Fibroblast of villous mesenchyme (primary cell): ENCODE data around the gene ARHGEF4. TPM values are rescaled to one million over a fixed set of nuclear protein-coding genes. Genes with fewer than 3 reads are reported as not detected.

Experiments used
- DNase-seq: peaks from one replicate; pipeline ENCODE4 v3.0.0-alpha.2; 2010; ENCODE audit warnings: low read depth
- H3K4me3 ChIP-seq: 2 replicates; pipeline ENCODE4 v1.5.1; 2011; ENCODE audit warnings: low read depth, mild to moderate bottlenecking, low read length
- CTCF ChIP-seq: IDR thresholded peaks from 2 replicates; pipeline ENCODE4 v1.5.1; 2012; ENCODE audit warnings: low read depth, mild to moderate bottlenecking, low read length; ENCODE audit not compliant: insufficient read depth
- total RNA-seq: library from RNA; depleted of rRNA; stranded (reverse); fragments of >200 nt; gene quantifications from 2 replicates; pipeline ENCODE4 v1.2.3, GENCODE V29; 2012

Gene ARHGEF4
- total RNA-seq, 1 donor: 0.86 TPM

- no peak overlapping the region for H3K4me3 ChIP-seq
- TF ChIP-seq CTCF: no peak
- DNase-seq: no peak
Observed at GRCh38 chr2:130851624-130852382, 15.1 kb downstream of the ARHGEF4 start.

GRCh38 chr2:130852521-130853115 is 15.9 kb downstream of the ARHGEF4 start:
- TF ChIP-seq CTCF: no peak
- H3K4me3 ChIP-seq: no peak overlapping the region
- no peak for DNase-seq

- no peak for TF ChIP-seq CTCF
- DNase-seq: no peak
- no peak overlapping the region for H3K4me3 ChIP-seq
Observed at GRCh38 chr2:130853391-130853790, 16.7 kb downstream of the ARHGEF4 start.

- H3K4me3 ChIP-seq: no peak overlapping the region
- DNase-seq: no peak
Observed at GRCh38 chr2:130854301-130854700, 17.6 kb downstream of the ARHGEF4 start.

GRCh38 chr2:130864830-130865800 is 28.4 kb downstream of the ARHGEF4 start:
- DNase-seq: peak; percentile 87
- no peak for TF ChIP-seq CTCF
- no peak overlapping the region for H3K4me3 ChIP-seq

More at GRCh38 chr2:130854301-130854700, 17.6 kb downstream of the ARHGEF4 start:
- TF ChIP-seq CTCF: no peak

GRCh38 chr2:130869441-130870160 is 32.9 kb downstream of the ARHGEF4 start:
- no peak overlapping the region for H3K4me3 ChIP-seq
- TF ChIP-seq CTCF: no peak
- DNase-seq: no peak
